Ovary (tissue), 3 donors: ENCODE results near the gene PXK.

ENCODE experiments used
- CTCF ChIP-seq, 3 donors: fragments of 450-650 bp in 2 of 3; fragments of 200-600 bp in 1 of 3; IDR thresholded peaks; one replicate each; pipeline versions ENCODE4 v1.5.1 to v1.8.0; 2016 to 2022; ENCODE audit warnings: antibody characterized with exemption in 3 of 3, mild to moderate bottlenecking in 1 of 3
- EP300 ChIP-seq: sonication (generic); formaldehyde crosslinking; IDR thresholded peaks from one replicate; pipeline ENCODE4 v1.6.1; 2017; ENCODE audit warnings: antibody characterized with exemption
- POLR2A ChIP-seq: fragments of 450-650 bp; IDR thresholded peaks from one replicate; pipeline ENCODE4 v1.6.1; 2017; ENCODE audit warnings: antibody characterized with exemption, mild to moderate bottlenecking, moderate library complexity
- donor health status: DM: no; HTN: no; CAD: no.

GRCh38 chr3:58411036-58411435 is 78.3 kb downstream of the PXK start:
- TF ChIP-seq CTCF (IDR thresholded peaks at IDR 0.05) (no peak), POLR2A (no peak), EP300 (no peak)
